HEK293T (cell line): ENCODE data around the gene GLTP.

Experiments
- CTCF ChIA-PET: fragments of 350-600 bp; formaldehyde crosslinking; extraction: SDS; loops from one replicate; lab custom pipeline; 2021; ENCODE audit warnings: antibody characterized with exemption, inconsistent platforms; lab: Yijun Ruan, JAX
- POLR2A ChIA-PET: fragments of 350-600 bp; formaldehyde crosslinking; extraction: SDS; loops from one replicate; lab custom pipeline; 2020; ENCODE audit warnings: antibody characterized with exemption, inconsistent platforms; lab: Yijun Ruan, JAX
- DNase-seq: peaks from one replicate; pipeline ENCODE4 v3.0.0; 2012; ENCODE audit warnings: mixed read lengths; ENCODE audit errors: extremely low spot score
- ARNT ChIP-seq: fragments of 450-650 bp; IDR thresholded peaks from 2 replicates; pipeline ENCODE4 v1.6.1; 2017; ENCODE audit warnings: mild to moderate bottlenecking
- BHLHE40 ChIP-seq: fragments of 450-650 bp; IDR thresholded peaks from 2 replicates; pipeline ENCODE4 v1.6.1; 2016; ENCODE audit warnings: mild to moderate bottlenecking, moderate library complexity, borderline replicate concordance
- CTBP1 ChIP-seq: fragments of 450-650 bp; IDR thresholded peaks from 2 replicates; pipeline ENCODE4 v1.6.1; 2016; ENCODE audit warnings: borderline replicate concordance
- ELF4 ChIP-seq: fragments of 450-650 bp; IDR thresholded peaks from 2 replicates; pipeline ENCODE4 v1.6.1; 2017; ENCODE audit warnings: antibody characterized with exemption
- FOXA1 ChIP-seq: fragments of 450-650 bp; IDR thresholded peaks from 2 replicates; pipeline ENCODE4 v1.6.1; 2016; ENCODE audit warnings: mild to moderate bottlenecking
- FOXK2 ChIP-seq: fragments of 450-650 bp; IDR thresholded peaks from 2 replicates; pipeline ENCODE4 v1.6.1; 2016; ENCODE audit warnings: mild to moderate bottlenecking
- FOXM1 ChIP-seq: fragments of 450-650 bp; IDR thresholded peaks from 2 replicates; pipeline ENCODE4 v1.6.1; 2017; ENCODE audit warnings: mild to moderate bottlenecking, borderline replicate concordance
- HDGF ChIP-seq: fragments of 450-650 bp; IDR thresholded peaks from 2 replicates; pipeline ENCODE4 v1.6.1; 2017; ENCODE audit warnings: antibody characterized with exemption, borderline replicate concordance
- L3MBTL2 ChIP-seq: fragments of 450-650 bp; conservative IDR thresholded peaks from 2 replicates; pipeline ENCODE4 v1.6.1; 2016; ENCODE audit warnings: mild to moderate bottlenecking
- LEF1 ChIP-seq: fragments of 450-650 bp; IDR thresholded peaks from 2 replicates; pipeline ENCODE4 v1.6.1; 2017; ENCODE audit warnings: mild to moderate bottlenecking, borderline replicate concordance
- NFRKB ChIP-seq: fragments of 450-650 bp; IDR thresholded peaks from 2 replicates; pipeline ENCODE4 v1.6.1; 2016; ENCODE audit warnings: mild to moderate bottlenecking, moderate library complexity
- PKNOX1 ChIP-seq: fragments of 450-650 bp; IDR thresholded peaks from 2 replicates; pipeline ENCODE4 v1.6.1; 2016
- SP1 ChIP-seq: fragments of 450-650 bp; IDR thresholded peaks from 2 replicates; pipeline ENCODE4 v1.6.1; 2017
- SUZ12 ChIP-seq: fragments of 450-650 bp; IDR thresholded peaks from 2 replicates; pipeline ENCODE4 v1.6.1; 2016; ENCODE audit warnings: mild to moderate bottlenecking
- TARDBP ChIP-seq: fragments of 450-650 bp; IDR thresholded peaks from 2 replicates; pipeline ENCODE4 v1.6.1; 2016
- ZNF384 ChIP-seq: fragments of 450-650 bp; IDR thresholded peaks from 2 replicates; pipeline ENCODE4 v1.6.1; 2016

The GLTP gene

DNA sequence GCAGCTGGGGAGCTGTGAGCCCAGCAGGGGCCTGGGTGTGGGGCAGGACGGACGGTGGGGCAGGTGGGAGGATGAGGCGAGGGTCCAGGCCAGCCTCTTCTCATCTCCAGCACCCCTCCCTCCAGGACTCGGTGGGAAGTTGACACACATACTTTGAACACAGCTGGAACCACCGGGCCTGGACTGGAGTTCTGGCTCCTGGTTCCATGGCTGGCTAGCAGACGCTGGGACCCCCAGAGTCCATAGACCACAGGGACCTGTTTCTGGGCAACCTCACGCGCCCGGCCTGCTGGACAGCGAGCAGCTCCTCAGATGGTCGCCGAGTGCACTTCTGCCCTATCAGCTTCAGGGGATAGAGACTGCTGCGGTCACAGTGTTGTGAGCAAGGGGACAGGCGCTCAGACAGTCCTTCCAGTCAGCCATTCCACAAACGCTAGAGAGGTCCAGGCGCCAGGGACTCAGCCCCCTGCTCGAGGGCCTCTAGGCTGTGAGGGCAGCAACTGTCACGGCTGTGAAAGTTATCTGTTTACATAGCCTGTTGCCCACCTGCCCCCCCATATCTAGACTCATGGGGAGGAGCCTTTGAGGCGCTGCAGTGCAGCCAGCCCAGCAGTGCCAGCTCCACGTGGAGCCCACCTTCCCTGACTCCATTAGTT, 45.0 kb upstream of the GLTP start:
- TF ChIP-seq FOXK2 (no peak), BHLHE40 (no peak), FOXA1 (no peak), FOXM1 (no peak), ELF4 (no peak), CTBP1 (no peak), SP1 (no peak), ZNF384 (no peak), SUZ12 (no peak), PKNOX1 (no peak), LEF1 (no peak), HDGF (no peak), NFRKB (no peak), ARNT (no peak), L3MBTL2 (no peak), TARDBP (no peak)
- ChIA-PET CTCF (no interaction called here), POLR2A (no interaction called here)
- no peak for DNase-seq

- POLR2A ChIA-PET = no interaction called here
Measured at GRCh38 chr12:109923481-109924245, 43.3 kb upstream of the GLTP start.

DNA sequence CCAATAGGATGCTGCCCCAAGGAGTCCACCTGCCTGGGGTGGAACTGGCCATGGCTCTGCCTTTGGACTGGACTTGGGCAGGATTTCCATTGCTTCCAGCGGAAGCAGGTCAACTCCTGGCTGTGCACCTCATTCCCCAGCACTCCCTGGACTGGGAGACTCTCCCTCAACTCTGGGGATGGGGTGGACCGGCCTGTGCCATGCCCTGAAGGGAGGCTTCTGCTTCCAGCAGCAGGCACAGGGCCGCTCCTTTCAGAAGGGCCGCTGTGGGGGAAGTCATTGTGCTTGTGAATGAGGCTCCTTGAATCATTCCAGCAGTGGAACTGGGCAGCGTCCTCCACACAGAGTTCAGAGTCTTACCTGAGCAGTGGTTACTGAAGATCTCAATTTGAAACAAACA, 42.7 kb upstream of the GLTP start:
- DNase-seq = no peak
- ChIA-PET CTCF (no interaction called here), POLR2A (no interaction called here)
- no peak for TF ChIP-seq LEF1
- no peak for TF ChIP-seq ELF4
- TF ChIP-seq NFRKB = no peak
- no peak for TF ChIP-seq TARDBP
- no peak for TF ChIP-seq SP1
- TF ChIP-seq L3MBTL2 = no peak

More at GRCh38 chr12:109923481-109924245, 43.3 kb upstream of the GLTP start:
- TF ChIP-seq SUZ12 (no peak), TARDBP (no peak), NFRKB (no peak), FOXK2 (no peak), LEF1 (no peak), CTBP1 (no peak), FOXM1 (no peak), HDGF (no peak), PKNOX1 (no peak), L3MBTL2 (no peak)
- CTCF ChIA-PET = no interaction called here
- DNase-seq = no peak

DNA sequence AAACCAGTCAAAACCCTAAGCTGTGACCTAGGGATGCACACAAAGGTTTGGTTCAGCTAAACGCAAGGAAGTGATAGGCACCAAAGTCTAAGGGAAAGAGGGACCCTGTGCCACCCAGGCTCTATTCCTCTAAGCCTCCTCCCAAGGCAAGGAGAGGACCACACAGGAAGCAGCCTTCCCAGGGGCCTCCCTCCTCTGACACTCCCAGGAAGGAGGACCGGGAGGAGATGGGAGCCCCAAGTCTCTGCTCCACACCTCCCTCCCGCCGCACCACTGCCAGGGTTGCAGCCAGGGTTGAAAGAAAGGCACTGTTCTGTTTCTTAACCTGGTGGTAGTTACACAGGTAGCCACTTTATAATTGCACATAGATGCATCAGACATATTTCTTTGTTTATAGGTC, 41.6 kb upstream of the GLTP start:
- ChIA-PET POLR2A (no interaction called here), CTCF (no interaction called here)
- TF ChIP-seq FOXK2 = no peak
- no peak for TF ChIP-seq PKNOX1
- TF ChIP-seq SUZ12 = no peak
- TF ChIP-seq ZNF384 = no peak
- TF ChIP-seq HDGF = no peak
- TF ChIP-seq ARNT = no peak
- no peak for TF ChIP-seq SP1
- no peak for TF ChIP-seq TARDBP
- no peak for TF ChIP-seq ELF4
- no peak for DNase-seq

DNA sequence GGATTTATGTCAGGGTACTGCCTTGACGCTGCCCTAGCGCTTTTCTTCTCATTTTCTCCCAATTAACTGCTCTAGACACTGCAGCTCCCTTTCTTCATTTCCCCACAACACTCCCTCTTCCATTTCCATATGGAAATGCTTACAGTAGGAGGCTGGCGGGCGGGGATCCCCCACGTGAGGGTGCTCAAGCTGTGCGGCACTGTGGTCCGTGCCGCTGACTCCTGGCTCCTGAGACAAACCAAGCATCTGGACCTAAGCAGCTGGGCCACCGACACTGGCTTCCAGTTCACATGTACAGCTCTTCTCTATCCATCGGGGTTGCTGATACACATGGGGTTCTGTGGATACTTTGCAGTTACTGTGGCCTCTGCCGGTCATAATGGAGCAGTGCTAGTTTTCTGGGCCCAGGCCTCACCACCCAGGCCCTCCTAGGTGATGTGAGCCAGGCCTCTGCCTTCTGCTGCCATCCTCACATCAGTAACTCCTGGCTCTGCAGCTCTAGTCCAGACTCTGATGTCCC, 40.0 kb upstream of the GLTP start:
- POLR2A ChIA-PET = no interaction called here
- TF ChIP-seq FOXA1 (no peak), PKNOX1 (no peak), NFRKB (no peak), ARNT (no peak), SP1 (no peak), HDGF (no peak), LEF1 (no peak), L3MBTL2 (no peak)
- DNase-seq = no peak
- CTCF ChIA-PET = no interaction called here

DNA sequence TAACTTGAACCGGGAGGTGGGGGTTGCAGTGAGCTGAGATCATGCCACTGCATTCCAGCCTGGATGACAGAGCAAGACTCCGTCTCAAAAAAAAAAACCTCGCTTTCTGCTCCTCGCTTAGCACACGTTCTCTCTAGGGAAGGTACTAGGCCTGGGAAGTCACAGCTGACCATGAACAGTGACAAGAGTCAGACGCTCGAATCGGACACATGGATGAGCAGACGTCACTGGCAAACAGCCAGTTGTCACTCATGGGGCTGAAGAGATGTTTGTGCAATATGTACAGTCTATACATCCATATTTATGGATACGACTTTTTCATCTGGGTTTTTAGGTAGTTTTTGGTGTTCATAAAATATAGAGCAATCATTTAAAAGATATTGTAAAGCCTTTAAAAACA, 39.1 kb upstream of the GLTP start:
- CTCF ChIA-PET = interaction anchor here (0.7 kb wide), 1 partner anchor 9 kb away, joined by 4 read pairs; no protein-coding TSS in a partner anchor
- POLR2A ChIA-PET = no interaction called here
- TF ChIP-seq BHLHE40 (no peak), SUZ12 (no peak), CTBP1 (no peak), FOXA1 (no peak), FOXM1 (no peak), NFRKB (no peak), HDGF (no peak), ZNF384 (no peak), ARNT (no peak), L3MBTL2 (no peak), FOXK2 (no peak), ELF4 (no peak), SP1 (no peak)
- DNase-seq = no peak
